Stimulated activated CD4-positive, alpha-beta T cell treated with anti-CD3 and anti-CD28 coated beads, Interleukin-2, amount 100 ng/mL, for 48 hours (primary cell): ENCODE measurements around the gene AMACR.

Source experiments
- DNase-seq, 2 donors: peaks; one replicate each; pipeline ENCODE4 v3.0.0-alpha.2; 2020

Gene AMACR

GRCh38 chr5:34005681-34006080 is 2.2 kb downstream of the AMACR start:
- DNase-seq = no peak

- no peak for DNase-seq
Measured at GRCh38 chr5:34005211-34005610, 2.6 kb downstream of the AMACR start.

- no peak for DNase-seq
Measured at GRCh38 chr5:34003941-34004340, 3.9 kb downstream of the AMACR start.

- DNase-seq = no peak
Measured at GRCh38 chr5:34002629-34003328, 5.1 kb downstream of the AMACR start.

GRCh38 chr5:34001241-34001841 is 6.5 kb downstream of the AMACR start:
- no peak for DNase-seq

GRCh38 chr5:33999978-34000377 is 7.9 kb downstream of the AMACR start:
- DNase-seq = no peak

GRCh38 chr5:33997331-33997983 is 10.4 kb downstream of the AMACR start:
- no peak for DNase-seq

GRCh38 chr5:33995865-33996264 is 12.0 kb downstream of the AMACR start:
- no peak for DNase-seq

GRCh38 chr5:33994845-33995244 is 13.0 kb downstream of the AMACR start:
- DNase-seq = no peak

- DNase-seq = no peak
Measured at GRCh38 chr5:33992864-33993263, 15.0 kb downstream of the AMACR start.

- no peak for DNase-seq
Measured at GRCh38 chr5:33985447-33985846, 22.4 kb downstream of the AMACR start.

GRCh38 chr5:33984671-33985124 is 23.2 kb downstream of the AMACR start, which contains the start of gene SLC45A2:
Gene SLC45A2, minus strand, starts transcription at chr5:33984693. Its CDS starts 110 bp downstream, at chr5:33984583.
- no peak for DNase-seq

GRCh38 chr5:33984178-33984577 is 23.7 kb downstream of the AMACR start:
- DNase-seq = no peak

GRCh38 chr5:33981408-33982162 is 26.3 kb downstream of the AMACR start:
- no peak for DNase-seq

GRCh38 chr5:33980030-33980429 is 27.8 kb downstream of the AMACR start:
- no peak for DNase-seq

- no peak for DNase-seq
Measured at GRCh38 chr5:33978306-33978705, 29.5 kb downstream of the AMACR start.

GRCh38 chr5:33976307-33976706 is 31.5 kb downstream of the AMACR start:
- no peak for DNase-seq

- DNase-seq = no peak
Measured at GRCh38 chr5:33975852-33976251, 32.0 kb downstream of the AMACR start.

- DNase-seq = no peak
Measured at GRCh38 chr5:33973271-33973670, 34.6 kb downstream of the AMACR start.

GRCh38 chr5:33969572-33970452 is 38.0 kb downstream of the AMACR start:
- no peak for DNase-seq

GRCh38 chr5:33968211-33969005 is 39.4 kb downstream of the AMACR start:
- no peak for DNase-seq
